Germinal center (tissue), 1 donor: ENCODE results near the gene GADD45A.
"Not testable (repeated sequence)": the region's sequence is repeated elsewhere in the genome, so short reads cannot be mapped to it uniquely, and the experiment has no call there.

Experiments
- DNase-seq: peaks from one replicate; pipeline ENCODE4 v3.0.0; 2012; ENCODE audit warnings: mixed read lengths, low spot score

The GADD45A gene

GRCh38 chr1:67721650-67722291 lies 36.8 kb downstream of the GADD45A start:
- DNase-seq = no peak

- no peak for DNase-seq
These were observed 37.4 kb downstream of the GADD45A start for GRCh38 chr1:67722292-67722944.

- DNase-seq = no peak
These were observed 38.1 kb downstream of the GADD45A start for GRCh38 chr1:67723126-67723525.

GRCh38 chr1:67723620-67724019 lies 38.6 kb downstream of the GADD45A start:
- DNase-seq = no peak

DNA sequence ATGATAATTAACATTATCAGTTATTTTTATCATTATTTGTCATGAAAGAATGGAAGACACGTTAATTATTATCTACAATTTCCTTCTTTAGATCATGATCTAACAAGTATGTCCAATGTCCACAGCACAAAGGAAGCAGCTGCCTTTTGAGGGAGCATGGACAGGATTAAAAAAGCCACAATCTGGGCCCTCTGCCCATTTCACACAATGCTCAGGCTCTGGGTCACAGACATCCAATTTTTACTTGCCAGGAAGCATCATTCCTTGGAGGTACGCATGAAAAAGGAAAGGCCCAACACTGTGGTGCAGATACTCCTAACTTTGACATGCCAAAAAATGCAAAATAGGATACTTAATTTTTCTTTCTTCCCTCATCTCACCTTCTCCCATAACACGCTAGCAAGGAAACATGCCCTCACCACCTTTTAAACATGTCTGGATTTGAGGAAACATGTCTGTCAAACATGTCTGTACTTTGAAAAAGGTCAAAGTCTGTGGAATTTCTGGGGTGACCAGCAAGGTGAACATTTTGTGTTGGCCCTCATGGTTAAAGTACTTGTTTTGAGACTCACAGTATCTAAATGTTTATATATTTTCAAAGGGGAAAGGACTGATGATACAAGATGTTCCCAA lies 40.0 kb downstream of the GADD45A start:
- DNase-seq = no peak

GRCh38 chr1:67726224-67726623 lies 41.2 kb downstream of the GADD45A start:
- no peak for DNase-seq

GRCh38 chr1:67729872-67730271 lies 44.9 kb downstream of the GADD45A start:
- no peak for DNase-seq

- DNase-seq = not testable (repeated sequence)
These were observed 45.3 kb downstream of the GADD45A start for GRCh38 chr1:67730312-67730711.

DNA sequence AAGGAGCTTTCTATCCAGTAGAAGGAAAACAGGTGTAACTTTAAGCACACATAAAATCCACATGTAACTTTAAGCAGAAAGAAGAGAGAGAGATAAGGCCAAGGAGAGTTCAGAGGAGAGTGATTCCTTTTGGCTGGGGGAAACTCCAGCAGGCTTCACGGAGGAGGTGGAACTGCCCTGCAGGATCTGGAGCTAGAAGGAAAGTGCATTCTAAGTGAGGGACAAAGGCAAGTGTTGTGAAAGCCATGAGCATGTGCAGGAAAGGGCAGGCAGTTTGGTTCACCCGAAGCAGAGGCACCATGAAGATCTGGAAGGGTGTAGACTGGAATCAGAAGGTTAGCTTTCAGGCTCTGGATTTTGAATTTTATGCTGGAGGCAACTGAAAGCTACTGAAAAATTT lies 46.3 kb downstream of the GADD45A start:
- DNase-seq = no peak

GRCh38 chr1:67732750-67733151 lies 47.8 kb downstream of the GADD45A start:
- no peak for DNase-seq

DNA sequence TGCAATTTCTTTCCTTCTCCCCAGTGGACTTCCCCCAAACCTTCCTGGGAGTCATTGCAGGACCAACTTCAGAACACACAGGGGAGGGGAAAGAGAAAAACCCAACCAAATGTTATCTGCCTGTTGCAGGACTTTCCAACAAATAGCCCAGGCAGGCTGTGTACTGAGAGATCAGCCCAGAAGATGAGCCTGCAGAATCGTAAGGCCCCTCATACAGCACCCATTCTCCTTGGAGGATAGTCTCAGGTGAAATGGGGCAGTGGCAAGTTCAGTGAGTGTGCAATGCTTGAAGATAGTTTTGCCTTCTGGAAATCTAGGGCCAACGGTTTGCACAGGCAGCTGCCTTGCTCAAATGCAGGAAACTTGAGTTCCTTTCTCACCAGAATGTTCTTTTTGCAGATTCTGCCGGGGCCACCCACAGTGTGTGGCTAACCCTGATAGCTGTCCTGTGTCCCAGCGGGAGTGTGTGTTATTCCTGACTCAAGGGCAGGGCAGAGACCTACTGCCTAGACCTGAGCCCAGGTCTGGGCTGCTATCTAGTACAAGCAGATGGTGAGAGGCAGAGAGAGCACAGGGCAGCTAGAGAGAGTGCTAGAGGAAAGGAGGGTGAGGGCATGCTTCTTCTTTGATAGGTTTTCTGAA lies 48.8 kb downstream of the GADD45A start:
- DNase-seq = no peak

- no peak for DNase-seq
These were observed 49.3 kb downstream of the GADD45A start for GRCh38 chr1:67734323-67734690.

DNA sequence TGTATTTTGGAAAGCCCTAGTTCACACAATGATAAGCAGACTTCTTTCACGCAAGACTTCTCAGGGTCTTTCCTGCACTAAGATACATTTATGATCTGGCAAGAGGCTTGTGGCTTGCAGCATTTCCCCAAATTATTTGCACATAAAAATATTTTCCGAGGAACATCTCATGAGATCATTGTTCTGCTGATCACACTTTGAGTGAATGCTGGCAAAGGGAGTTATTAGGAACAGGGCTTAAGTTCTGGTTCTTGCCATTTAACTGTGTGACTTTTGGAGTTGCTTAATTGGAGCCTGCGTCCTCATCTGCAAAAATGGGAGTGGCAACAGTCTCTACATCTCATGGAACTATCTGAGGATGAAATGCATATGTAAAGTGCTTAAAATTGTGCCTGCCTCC lies 50.2 kb downstream of the GADD45A start:
- no peak for DNase-seq

DNA sequence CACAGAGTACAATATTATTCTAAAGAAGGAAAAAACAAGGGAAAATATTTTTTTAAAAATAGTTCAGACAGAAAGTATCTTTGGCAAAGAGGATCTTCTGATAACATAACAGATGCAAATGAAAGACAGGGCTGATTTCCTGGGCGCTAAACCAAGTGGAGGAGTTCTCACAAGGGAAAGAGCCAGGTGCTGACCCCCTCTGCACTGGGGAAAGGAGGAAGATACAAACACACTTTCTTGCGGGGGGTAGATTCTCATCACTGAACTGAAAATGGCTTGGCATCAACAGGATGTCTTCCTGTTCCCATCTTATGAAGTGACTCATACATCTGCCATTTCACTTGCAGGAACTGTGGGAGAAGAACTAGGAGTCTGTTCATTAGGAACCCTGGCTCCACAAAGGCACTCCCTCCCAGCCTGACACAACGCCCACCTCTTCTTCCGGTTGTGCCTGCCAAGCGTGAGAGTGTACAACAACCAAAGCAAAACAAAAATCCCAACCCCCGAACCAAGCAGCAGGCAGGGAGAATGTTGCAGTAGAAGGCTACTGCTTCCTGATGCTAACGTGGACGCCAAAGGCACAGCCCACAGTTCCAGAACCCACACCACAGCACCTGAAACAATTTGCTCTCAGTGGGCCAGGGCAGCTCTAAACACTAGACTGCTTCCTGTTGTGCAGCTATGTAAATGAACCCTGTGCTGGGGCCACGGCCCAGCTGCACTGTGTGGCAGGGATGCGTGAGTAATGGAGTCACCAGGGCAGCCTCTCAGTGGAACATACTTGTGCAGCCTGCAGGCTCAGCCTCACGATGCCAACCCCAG lies 51.0 kb downstream of the GADD45A start:
- peak; percentile 74 for DNase-seq

- no peak for DNase-seq
These were observed 51.7 kb downstream of the GADD45A start for GRCh38 chr1:67736750-67737149.

GRCh38 chr1:67737875-67738274 lies 52.9 kb downstream of the GADD45A start:
- no peak for DNase-seq
